GM21576 (cell line): ENCODE measurements around the gene RUNX1.
"Not testable (repeated sequence)": the region's sequence is repeated elsewhere in the genome, so short reads cannot be mapped to it uniquely, and the experiment has no call there.

Experiments
- ATAC-seq: cut with Tn5 transposase; IDR thresholded peaks from one replicate; pipeline ENCODE4 v1.9.1; 2021; ENCODE audit warnings: mild to moderate bottlenecking, moderate library complexity; ENCODE audit not compliant: unreplicated experiment

The RUNX1 gene

DNA sequence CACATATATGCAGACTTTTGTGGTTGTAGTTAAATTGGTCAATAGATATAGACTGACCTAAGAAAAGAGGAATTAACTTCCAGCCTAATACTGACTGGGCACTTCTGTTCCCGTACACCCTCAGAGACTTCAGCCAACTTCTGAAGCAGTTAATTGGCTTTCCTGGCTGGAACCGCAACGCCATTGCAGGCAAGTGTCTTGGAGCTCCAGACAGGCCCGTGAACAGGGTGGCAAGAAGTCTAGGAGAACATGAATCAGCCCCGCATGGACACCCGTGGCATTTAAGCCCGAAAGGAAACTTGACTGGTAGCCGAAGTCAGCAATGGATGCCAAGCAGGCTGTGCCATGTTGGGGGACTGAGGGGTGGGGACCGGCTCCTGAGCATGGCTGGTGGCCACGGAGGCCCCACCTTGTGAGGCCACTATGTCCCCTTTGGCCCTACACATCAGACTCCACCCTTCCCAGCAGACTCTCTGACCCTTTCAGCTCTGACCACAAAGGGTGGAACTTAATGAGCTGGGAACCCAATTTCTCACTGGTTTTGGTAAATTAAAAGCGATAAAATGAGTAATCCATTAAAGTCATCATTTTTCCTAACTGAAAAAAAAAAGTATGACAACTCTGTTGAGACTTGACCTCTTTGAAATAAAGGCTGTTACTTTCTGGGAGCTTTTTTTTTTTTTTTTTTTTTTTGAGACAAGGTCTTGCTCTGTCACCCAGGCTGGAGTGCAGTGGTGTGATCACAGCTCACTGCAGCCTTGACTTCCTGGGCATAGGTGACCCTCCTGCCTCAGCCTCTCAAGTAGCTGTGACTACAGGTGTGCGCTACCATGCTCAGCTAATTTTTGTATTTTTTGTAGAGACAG, 54.1 kb downstream of the RUNX1 start:
- ATAC-seq: no peak

DNA sequence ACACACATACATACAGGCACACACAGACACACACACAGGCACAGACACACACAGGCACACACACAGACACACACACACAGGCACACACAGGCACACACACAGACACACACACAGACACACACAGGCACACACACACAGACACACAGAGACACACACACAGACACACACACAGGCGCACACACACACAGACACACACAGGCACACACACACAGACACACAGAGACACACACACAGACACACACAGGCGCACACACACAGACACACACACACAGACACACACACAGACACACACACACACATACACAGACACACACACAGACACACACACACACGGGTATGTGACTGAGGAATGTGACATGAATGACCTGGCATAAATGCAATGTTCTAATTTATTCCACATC, 55.6 kb downstream of the RUNX1 start:
- ATAC-seq: not testable (repeated sequence)

DNA sequence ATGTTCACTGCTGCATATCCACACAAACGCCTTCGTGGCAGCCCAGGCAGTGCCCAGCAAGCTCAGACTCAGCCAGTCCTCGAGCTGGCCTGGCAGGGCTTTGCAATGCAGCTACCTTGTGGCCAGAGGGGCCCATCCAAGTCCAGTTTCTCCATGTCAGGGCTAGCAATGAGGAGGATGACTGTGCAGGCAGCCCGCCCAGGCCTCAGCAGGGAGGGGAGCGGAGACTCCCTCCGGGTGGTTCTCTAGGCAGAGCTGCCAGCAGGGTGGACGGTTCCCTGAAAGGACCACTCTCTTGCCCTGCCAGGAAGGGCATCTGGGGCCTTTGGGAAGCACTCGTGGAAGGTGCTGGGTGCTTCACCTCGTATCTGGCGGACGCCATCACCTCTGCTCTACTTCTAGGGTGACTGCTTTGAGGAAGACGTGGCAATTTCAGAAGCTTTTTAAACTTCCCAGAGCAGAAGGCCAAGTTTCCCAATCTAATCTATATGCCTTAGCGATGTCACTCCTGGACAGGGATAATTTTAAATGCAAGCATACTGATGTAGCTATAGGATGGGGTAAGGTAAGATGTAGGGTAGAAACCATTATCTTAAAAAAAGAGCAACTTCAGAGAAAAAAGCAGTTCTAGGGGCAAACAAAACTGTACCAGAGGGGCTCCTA, 56.2 kb downstream of the RUNX1 start:
- ATAC-seq: no peak

DNA sequence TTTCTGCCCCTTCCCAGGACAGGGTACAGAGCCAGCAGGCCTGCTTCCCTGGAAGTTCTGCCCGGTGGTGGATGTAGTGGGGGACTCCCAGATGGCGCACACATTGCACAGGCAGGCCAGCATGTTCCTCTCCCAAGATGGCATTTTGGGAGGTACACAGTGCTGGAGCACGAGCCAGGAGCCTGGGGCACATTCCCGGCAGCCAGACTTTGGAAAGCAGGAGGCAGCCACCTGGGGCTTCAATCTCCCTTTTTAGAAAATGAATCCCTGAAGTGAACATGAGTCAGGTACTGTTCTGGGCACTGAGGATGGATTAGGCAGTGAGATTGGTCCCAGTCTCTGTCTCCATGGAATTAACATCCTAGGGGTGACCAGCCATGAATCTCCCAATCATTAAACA, 56.9 kb downstream of the RUNX1 start:
- no peak for ATAC-seq

DNA sequence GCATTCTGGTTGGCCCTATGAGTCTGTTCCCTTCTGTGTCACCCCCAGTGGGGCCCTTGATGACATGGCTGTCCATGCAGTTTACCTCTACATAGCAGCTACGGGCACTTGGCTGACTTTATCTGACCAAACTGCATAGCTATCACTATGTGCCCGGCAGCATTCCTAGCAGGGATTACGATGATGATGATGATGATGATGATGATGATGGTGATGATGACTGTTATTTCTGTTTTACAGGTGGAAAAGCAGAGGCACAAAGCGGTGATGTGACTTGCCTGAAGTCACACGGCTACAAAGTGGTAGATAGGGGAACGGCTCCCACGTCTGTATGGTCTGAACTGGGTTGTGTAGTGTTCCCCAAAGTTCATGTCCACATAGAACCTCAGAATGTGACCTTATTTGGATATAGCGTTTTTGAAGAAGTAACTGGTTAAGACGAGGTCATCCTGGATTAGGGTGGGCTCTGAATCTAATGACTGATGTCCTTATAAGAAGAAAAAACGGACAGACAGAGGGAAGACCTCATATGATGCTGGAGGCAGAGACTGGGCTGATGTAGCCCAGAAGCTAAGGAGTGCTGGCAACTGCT, 57.6 kb downstream of the RUNX1 start:
- ATAC-seq: no peak

DNA sequence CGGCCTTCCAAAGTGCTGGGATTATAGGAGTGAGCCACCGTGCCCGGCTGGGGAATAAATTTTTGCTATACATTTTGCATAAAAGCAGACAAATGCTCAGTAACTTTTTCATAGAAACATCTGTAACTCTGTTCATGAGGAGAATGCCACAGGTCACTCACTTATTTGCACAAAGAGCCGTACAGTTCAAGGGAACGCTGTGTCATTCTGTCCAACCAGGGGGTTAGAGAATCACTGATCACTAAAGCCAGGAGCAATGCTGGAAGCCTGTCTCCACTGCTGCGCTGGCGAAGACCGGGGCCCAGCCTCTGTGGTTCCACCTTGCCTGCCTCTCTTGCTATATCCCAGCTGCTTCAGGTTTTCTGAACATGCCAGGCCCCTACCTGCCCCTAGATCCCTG, 58.3 kb downstream of the RUNX1 start:
- no peak for ATAC-seq

DNA sequence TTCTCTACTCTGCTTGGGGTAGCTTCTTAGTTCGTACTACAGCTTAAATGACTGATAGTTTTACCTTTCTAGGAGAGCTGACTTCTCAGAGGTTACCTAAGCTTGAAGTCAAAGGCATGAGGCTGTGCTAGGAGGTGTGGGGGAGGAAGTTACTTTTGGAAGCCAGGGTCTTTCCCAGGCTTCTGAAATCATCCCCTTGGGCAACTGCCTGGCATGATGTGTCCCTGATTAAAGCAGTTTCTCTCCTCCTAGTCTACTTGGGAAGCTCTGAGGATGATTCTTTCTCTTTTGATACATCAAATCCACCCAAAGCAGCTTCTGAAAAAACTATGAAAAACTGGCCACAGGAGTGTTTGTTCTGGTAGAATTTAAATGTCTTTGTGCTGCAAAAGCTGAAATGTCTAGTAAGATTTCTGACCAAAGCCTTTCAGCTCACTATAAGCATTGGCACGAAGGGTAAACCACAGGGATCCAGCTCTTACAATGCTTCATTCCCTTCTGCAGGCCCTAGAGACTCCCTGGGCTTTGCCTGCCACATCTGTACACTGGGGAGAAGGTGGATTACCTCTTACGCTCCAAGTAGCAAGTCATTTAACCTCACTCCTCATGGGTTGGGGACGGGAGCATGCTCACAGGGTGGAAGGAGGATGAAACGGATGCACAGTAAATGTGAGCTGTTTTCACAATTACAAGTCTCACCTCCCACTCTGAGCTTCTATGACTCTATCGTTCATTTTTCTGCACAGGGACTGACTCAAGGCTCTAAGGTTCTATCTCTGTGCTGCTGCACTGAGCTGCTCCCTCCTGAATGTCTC, 59.6 kb downstream of the RUNX1 start:
- ATAC-seq: no peak

DNA sequence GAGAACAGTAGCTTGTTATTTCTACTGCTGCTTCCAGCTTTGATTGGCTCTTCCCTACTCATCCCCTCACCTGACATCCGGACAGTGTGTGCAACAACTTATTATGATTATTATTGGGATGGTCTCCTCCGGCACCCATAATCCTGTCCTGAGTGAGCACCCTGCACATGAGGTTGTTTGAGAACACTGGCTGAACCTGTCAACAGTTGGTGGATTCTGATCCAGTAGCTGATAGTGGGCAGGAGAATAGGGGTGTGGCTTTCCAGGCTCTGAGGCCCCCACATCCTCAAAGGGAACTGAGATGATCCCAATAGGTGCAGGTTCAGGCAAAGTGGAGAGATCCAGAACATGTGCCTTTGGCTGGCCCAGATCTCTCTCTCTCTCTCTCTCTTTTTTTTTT, 60.5 kb downstream of the RUNX1 start:
- ATAC-seq: no peak

DNA sequence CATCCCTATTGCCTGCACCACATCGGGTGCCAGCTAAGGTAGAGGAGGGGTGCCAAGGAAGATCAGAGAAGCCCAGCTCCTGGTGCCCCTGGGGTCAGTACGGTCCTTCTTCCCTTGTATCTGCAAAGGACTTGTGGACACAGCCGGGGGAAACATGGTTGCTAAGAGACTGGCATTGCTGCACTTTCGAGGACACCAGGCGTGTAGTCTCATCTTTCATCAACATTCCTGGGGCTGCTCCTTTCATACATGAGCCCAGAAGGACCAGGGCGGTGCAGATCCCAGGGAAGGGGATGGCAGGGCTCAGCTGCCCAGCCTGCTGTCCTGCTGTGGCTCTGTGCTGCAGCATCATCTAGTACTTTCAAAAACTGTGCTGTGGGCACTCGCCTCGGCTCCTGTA, 61.0 kb downstream of the RUNX1 start:
- ATAC-seq: no peak

DNA sequence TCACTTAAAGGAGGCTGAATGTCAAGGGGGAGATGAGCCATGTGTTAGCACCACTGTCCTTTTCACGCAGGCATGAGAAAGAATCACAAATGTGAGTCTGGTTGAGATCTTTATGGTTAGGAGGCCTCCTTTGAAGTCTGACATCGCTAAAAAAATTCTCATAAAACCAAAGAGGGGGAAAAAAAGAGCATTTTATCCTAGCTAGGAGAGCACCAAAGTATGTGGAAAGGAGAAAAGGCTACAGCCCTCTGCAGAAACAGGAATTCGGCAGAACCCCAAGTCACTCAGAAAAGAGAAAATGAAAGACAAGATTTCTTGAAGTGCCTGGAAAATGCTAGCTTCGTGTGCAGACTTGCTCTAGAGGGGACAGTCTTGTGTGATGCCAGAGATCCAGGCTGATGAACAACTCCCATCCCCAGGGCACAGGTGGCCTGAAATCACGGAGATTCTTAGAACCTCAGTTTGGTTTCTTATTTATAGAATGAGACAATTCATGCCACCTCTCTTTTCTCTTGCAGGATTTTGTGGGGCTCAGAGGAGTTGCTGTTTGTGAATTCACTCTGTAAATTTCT, 61.5 kb downstream of the RUNX1 start:
- peak; percentile 14 for ATAC-seq

DNA sequence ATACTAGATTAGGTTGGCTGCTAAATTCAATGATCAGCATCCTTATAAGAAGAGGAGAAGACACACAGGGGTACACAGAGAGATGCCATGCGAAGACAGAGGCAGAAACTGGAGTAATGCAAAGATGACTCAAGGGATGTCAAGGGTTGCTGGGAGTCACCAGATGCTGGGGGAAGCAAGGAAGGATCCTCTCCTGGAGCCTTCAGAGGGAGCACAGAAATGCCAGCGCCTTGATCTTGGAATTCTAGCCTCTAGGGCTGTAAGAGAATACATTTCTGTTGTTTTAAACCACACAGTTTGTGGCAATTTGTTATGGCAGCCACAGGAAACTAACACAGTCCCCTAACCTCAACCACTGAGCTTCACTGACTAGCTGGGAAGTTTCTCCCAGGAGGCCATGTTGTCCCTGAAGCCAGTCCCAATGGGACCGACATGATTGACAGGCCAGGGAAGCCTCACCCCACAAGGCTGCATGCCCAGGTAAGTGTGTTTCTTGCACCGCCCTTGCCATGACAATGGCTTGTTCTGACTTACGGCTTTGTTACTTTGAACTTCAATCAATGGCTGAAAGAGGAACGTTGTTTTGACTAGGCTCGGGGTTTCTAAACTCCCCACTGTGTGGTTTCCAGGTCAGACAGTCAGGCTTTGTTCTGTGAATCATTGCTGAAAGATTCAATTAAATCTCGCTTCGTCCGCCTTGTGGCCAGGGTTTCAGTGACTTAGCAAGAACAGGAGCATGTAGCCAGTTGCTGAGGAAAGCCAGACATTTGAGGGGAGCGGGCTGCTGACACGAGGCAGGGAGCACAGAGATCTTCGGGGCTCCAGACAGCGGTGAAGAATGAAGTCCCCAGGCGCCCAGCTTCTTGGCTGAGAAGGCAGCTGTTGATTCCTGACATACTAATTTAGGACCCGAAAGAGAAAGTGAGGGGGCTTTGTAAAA, 62.3 kb downstream of the RUNX1 start:
- ATAC-seq: peak; percentile 41

DNA sequence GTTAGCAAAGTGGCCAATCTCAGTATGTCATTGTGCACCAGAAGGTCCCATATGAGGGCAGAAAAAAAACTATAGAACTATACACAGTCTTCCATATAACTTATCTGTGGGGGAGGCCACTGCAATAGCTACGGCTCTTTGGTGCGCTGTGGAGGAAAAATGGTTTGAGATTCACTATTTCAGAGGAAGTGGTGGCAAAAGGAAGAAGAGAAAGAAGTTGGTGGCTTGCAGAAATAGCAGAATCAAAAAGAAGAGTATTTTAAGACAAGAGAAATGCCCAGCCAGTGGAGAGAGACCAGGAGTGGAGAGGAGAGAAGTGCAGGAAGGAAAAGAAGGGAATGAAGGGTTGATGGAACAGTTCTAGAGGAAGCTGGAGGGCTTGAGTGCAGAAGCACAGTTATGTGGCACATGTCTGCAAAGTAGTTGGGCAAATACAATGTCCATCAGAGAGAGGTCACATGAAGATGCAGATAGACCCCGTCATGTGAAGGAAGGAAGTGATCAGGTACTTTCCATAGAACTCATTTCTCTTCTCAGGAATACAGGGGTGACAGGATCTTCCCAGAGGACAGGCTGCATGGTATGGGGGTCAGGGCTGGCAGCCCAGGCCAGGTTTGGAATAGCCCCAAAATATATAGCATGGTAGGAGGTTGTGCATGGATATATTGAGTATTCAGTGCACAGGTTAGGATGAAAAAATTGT, 64.6 kb downstream of the RUNX1 start:
- ATAC-seq: no peak

DNA sequence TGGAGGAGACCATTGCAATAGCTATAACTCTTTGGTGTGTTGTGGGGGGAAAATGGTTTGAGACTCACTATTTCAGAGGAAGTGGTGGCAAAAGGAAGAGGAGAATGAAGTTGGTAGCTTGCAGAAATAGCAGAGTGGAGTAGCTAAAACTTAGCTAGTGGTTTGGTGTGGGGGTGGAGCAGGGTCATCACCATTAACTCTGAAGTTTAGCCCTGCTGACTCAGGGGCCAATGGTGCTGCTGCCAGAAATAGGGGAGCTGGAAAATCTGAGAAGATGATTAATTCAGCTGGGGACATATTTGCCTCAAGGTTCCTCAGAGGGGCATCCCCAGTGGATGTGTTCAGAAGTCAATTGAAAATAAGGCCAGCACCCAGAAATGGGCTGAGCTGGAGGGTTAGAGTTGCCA, 65.4 kb downstream of the RUNX1 start:
- ATAC-seq: peak; percentile 32

DNA sequence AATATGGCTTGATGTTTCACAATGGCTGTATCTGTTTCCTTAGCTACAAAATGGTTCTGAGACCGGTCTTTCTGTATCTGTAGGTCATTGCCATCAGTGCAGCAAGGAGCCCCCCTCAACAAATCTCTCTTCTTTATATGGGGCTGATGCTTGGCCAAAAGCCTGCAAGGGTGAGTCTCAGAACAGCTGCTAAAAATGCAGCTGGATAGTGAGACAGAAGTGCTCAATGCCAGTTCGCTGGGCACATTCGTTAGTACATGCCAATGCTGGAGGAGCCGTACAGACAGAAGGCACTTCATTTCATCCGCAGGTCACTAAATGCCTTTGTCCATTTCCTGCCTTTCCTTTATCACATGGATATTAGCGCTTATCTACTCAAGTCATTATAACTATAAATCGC, 67.3 kb downstream of the RUNX1 start:
- no peak for ATAC-seq

DNA sequence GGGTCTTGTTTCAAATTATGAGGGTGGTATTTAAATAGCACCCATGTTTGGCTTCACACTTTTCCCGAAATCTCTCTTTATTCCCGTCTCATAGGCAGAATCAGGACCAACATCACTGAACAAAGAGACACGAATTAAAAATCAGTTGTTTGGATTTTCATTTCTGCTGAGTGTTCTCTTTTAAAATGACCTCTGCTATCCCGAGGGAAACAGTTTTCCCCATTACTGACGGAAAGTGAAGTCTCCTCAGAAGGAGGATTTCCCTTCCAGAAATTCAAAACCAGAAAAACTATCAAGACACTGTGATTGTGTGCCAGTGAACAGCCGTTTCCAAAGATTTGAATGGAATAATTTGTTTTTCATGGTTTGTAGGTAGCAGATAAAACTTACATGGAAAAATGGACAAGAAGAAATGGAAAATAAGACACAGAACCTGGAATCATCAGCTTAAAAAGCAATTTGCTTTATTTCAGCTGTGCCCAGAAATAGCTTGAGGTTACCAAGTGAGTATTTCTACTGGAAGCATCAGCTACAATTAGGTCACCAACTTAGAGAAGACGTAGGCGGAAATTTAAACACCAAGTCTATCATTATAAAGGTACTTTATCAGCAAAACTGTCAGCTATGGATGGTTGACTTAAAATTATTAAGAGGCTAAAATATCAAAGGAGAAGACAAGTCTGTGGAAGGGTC, 68.5 kb downstream of the RUNX1 start:
- ATAC-seq: no peak

DNA sequence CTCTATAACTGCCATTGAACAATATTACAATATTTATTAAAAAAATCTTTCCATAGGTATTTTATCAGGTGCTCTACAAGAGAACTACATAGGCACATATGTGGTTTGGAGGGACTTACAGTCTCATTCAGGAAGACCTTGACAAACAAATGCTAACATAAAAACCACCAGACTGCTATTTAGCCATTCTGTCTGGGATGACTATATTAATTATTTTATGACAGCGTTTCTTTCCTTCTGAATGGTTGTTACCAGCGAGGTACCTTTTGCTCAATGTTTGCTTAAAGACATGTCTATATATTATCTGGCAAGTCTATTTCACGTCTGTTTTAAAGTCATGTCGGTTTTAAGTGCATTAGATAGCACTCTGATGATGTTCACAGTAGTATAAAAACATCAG, 69.7 kb downstream of the RUNX1 start:
- ATAC-seq: no peak

DNA sequence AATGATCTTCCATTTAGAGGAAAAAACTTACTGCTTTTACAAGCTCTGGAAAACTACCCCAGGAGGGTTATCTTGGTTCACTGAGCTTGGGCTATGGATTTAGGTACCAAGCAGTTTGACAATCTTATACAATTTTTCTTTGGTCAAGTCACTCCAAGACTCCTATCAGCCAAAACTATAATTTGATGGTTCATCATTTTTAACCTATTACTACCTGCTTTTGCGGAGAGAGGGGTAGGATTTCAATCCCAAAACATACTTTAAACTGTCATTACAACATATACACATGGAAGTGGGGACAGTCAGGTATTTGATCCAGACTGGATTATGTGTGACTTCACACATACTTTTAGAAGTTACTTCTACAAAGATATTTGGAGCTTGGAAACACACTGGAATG, 71.8 kb downstream of the RUNX1 start:
- no peak for ATAC-seq

DNA sequence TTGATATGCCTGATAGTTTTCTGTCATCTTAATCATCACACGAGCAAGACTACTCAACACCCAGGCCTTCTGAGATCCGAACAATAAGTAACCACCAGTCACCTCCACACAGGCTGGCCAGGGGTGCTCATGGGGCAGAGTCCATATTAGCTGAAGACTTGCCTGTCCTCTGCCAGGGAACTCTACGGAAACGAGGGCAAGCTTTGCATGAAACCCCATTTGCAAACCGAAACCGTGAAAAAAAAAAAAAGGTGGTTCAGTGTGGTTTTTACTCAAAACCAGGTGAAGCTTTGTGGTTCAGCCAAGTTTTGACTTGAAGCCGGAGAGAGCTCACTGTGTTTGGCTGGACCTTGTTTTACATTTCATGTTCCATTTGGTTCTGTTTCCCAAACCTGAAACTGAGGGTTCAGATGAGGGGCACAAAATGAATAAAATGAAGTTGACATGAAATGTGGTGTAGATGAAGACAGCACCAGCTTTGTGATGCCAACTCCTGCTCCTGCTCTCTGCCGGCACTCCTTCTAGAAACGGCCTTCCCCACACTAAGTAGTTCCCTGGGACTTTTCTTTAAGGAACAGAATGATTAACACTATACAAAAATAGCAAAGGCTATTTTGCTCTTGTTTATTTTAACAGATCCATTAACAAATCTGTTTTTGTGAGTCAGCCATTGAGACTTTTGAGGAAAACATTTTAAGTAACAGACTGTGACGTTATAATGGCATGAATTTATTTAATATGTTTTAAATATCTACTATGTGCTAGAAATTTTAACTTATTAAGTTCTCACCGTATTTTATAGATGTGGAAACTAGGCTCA, 74.7 kb downstream of the RUNX1 start:
- ATAC-seq: peak; percentile 82
